CD14-positive monocyte (primary cell): ENCODE results near the gene IQUB. TPM values are rescaled to one million over a fixed set of nuclear protein-coding genes. Genes with fewer than 3 reads are reported as not detected.
"Not testable (repeated sequence)": the region's sequence is repeated elsewhere in the genome, so short reads cannot be mapped to it uniquely, and the experiment has no call there.

ENCODE experiments used
- DNase-seq, 3 donors: peaks; one replicate each; pipeline ENCODE4 v3.0.0-alpha.2; 2011 to 2022
- H2AFZ ChIP-seq: 2 replicates; pipeline ENCODE4 v1.6.0; 2012; ENCODE audit warnings: mild to moderate bottlenecking, low read depth, low read length, inconsistent platforms; ENCODE audit not compliant: insufficient read depth, poor library complexity, severe bottlenecking
- H3K27ac ChIP-seq, 2 donors: 1 replicate in 1 of 2; 2 replicates in 1 of 2; pipeline ENCODE4 v1.5.1; 2012 to 2013; ENCODE audit warnings: low read length in 2 of 2, control low read depth in 1 of 2, inconsistent platforms in 1 of 2, low read depth in 1 of 2, mild to moderate bottlenecking in 1 of 2
- H3K27me3 ChIP-seq, 2 donors: one replicate each; pipeline versions ENCODE4 v1.6.0 to v1.6.1; 2011 to 2013; ENCODE audit warnings: low read length in 2 of 2; ENCODE audit not compliant: control insufficient read depth in 2 of 2, insufficient read depth in 2 of 2
- H3K36me3 ChIP-seq, 2 donors: replicated peaks in 1 of 2; 1 replicate in 1 of 2; 2 replicates in 1 of 2; pipeline versions ENCODE4 v1.5.1 to v1.6.1; 2012 to 2013; ENCODE audit warnings: low read length in 2 of 2, control low read depth in 1 of 2, inconsistent platforms in 1 of 2, mild to moderate bottlenecking in 1 of 2; ENCODE audit not compliant: insufficient read depth in 2 of 2, control insufficient read depth in 1 of 2
- H3K4me1 ChIP-seq, 2 donors: 1 replicate in 1 of 2; 2 replicates in 1 of 2; pipeline versions ENCODE4 v1.5.1 to v1.6.1; 2012 to 2013; ENCODE audit warnings: low read length in 2 of 2, control low read depth in 1 of 2, inconsistent platforms in 1 of 2, mild to moderate bottlenecking in 1 of 2, moderate library complexity in 1 of 2; ENCODE audit not compliant: insufficient read depth in 2 of 2, control insufficient read depth in 1 of 2
- H3K4me2 ChIP-seq: replicated peaks from 2 replicates; pipeline ENCODE3; 2012; ENCODE audit warnings: low read length, moderate library complexity, mild to moderate bottlenecking; ENCODE audit not compliant: poor library complexity, severe bottlenecking; ENCODE audit errors: extremely low read depth
- H3K4me3 ChIP-seq, 3 experiments: fragments of 200-600 bp in 1 of 3; sonication (generic) in 1 of 3; replicated peaks in 1 of 3; 1 replicate in 2 of 3; 2 replicates in 1 of 3; pipeline ENCODE4 v1.5.1; 2011 to 2013; ENCODE audit warnings: low read length in 3 of 3, mild to moderate bottlenecking in 3 of 3, control low read depth in 2 of 3, low read depth in 2 of 3, inconsistent platforms in 1 of 3, moderate library complexity in 1 of 3
- H3K79me2 ChIP-seq: 2 replicates; pipeline ENCODE4 v1.6.0; 2012; ENCODE audit warnings: mild to moderate bottlenecking, control low read depth, inconsistent platforms, low read length, moderate library complexity; ENCODE audit not compliant: insufficient read depth
- H3K9ac ChIP-seq: 2 replicates; pipeline ENCODE4 v1.6.0; 2017; ENCODE audit warnings: low read length, mild to moderate bottlenecking; ENCODE audit not compliant: insufficient read depth, poor library complexity, severe bottlenecking
- H3K9me3 ChIP-seq, 2 donors: replicated peaks in 1 of 2; 1 replicate in 1 of 2; 2 replicates in 1 of 2; pipeline versions ENCODE4 v1.5.1 to v1.6.1; 2012 to 2013; ENCODE audit warnings: low read length in 2 of 2, control low read depth in 1 of 2; ENCODE audit not compliant: control insufficient read depth in 1 of 2, insufficient read depth in 1 of 2
- H4K20me1 ChIP-seq: 2 replicates; pipeline ENCODE4 v1.6.0; 2012; ENCODE audit warnings: mild to moderate bottlenecking, low read length, control low read depth, moderate library complexity; ENCODE audit not compliant: insufficient read depth
- H3K27ac Mint-ChIP-seq, 7 donors: one replicate each; pipeline ENCODE4 v1.8.0; 2020; ENCODE audit warnings: mild to moderate bottlenecking in 7 of 7, mixed read lengths in 7 of 7, moderate library complexity in 6 of 7, inconsistent platforms in 2 of 7
- H3K27me3 Mint-ChIP-seq, 3 donors: one replicate each; pipeline ENCODE4 v1.8.0; 2021 to 2022; ENCODE audit warnings: low read depth in 3 of 3, mild to moderate bottlenecking in 3 of 3, mixed read lengths in 3 of 3, moderate library complexity in 3 of 3, inconsistent platforms in 1 of 3
- H3K36me3 Mint-ChIP-seq, 2 donors: one replicate each; pipeline ENCODE4 v1.8.0; 2020; ENCODE audit warnings: mixed read lengths in 2 of 2, inconsistent platforms in 1 of 2, mild to moderate bottlenecking in 1 of 2
- H3K4me1 Mint-ChIP-seq: one replicate; pipeline ENCODE4 v1.8.0; 2020; ENCODE audit warnings: mild to moderate bottlenecking, mixed read lengths
- H3K4me3 Mint-ChIP-seq, 2 donors: one replicate each; pipeline ENCODE4 v1.8.0; 2020; ENCODE audit warnings: mild to moderate bottlenecking in 2 of 2, mixed read lengths in 2 of 2, moderate library complexity in 1 of 2
- H3K9me3 Mint-ChIP-seq, 7 donors: one replicate each; pipeline ENCODE4 v1.8.0; 2020 to 2022; ENCODE audit warnings: mixed read lengths in 7 of 7, mild to moderate bottlenecking in 6 of 7, moderate library complexity in 6 of 7, inconsistent platforms in 2 of 7
- WGBS: methylation state at CpG from one replicate; pipeline ENCODE4 v1.1.5; 2013; ENCODE audit warnings: missing lambda C conversion rate; ENCODE audit not compliant: insufficient coverage; 5-methylcytosine and 5-hydroxymethylcytosine counted together
- intact Hi-C, 2 donors: fragments of 100-400 bp; cut with micrococcal nuclease; formaldehyde crosslinking; loops; one replicate each; pipeline versions ENCODE4 v1.15.0 to v1.15.1; 2023
- polyA plus RNA-seq, 3 donors: library from polyadenylated mRNA; depleted of rRNA in 1 of 3; unstranded in 2 of 3; stranded (reverse) in 1 of 3; fragments of 300-500 nt in 2 of 3; fragments of >200 nt in 1 of 3; fragmentation: Illumina TruSeq in 2 of 3; gene quantifications; 1 replicate in 2 of 3; 2 replicates in 1 of 3; pipeline ENCODE4 v1.2.3, GENCODE V29; 2012 to 2021
- TF ChIP-seq, protein P1 (sequence below): fragments of 200-600 bp; IDR thresholded peaks from one replicate; pipeline ENCODE4 v1.8.0; 2022; ENCODE audit warnings: antibody characterized with exemption, mild to moderate bottlenecking

The IQUB gene
- polyA plus RNA-seq, 3 donors = 0.07 TPM; not detected in 2

DNA sequence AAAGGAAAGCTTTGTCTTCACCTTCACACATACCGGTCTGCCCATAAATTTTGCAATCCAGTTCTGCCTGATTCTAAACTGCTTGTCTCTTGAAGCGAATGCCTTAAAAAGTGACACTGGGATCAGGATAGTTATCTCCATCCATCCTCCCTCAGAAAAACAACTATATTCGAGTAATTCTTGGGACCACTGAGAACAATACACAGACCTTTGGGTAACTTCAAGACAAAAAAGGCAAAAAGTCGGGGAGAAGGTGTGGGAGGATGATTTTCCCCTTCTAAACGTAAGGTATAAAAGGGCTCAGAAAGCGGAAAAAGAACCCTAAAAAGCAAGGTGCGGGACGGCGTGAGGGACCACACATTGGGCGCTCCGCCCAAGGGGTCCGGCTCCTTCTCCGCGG is 2.1 kb downstream of the IQUB start:
- peaks cover 10 to 18% of the 10 kb centered on the region in 2 donors for H3K4me1 ChIP-seq
- H3K9me3 Mint-ChIP-seq, H3K9ac ChIP-seq, H3K27ac ChIP-seq, H3K4me2 ChIP-seq, DNase-seq, H4K20me1 ChIP-seq, H3K9me3 ChIP-seq, H3K36me3 Mint-ChIP-seq, H3K36me3 ChIP-seq, H3K27ac Mint-ChIP-seq, H2AFZ ChIP-seq, H3K4me3 ChIP-seq, intact Hi-C loops, H3K79me2 ChIP-seq: not testable (repeated sequence)
- Mint-ChIP-seq H3K4me1 (peaks cover 20% of the 10 kb centered on the region), H3K4me3 (peak overlapping the region in 1 of 2 donors; percentile 75), H3K27me3 (peaks cover 37 to 45% (median 43%) of the 10 kb centered on the region in 3 donors)
- peaks cover 21 to 39% of the 10 kb centered on the region in 2 donors for H3K27me3 ChIP-seq
- 71% methylated on average over 1 of the region's 14 CpGs for WGBS

DNA sequence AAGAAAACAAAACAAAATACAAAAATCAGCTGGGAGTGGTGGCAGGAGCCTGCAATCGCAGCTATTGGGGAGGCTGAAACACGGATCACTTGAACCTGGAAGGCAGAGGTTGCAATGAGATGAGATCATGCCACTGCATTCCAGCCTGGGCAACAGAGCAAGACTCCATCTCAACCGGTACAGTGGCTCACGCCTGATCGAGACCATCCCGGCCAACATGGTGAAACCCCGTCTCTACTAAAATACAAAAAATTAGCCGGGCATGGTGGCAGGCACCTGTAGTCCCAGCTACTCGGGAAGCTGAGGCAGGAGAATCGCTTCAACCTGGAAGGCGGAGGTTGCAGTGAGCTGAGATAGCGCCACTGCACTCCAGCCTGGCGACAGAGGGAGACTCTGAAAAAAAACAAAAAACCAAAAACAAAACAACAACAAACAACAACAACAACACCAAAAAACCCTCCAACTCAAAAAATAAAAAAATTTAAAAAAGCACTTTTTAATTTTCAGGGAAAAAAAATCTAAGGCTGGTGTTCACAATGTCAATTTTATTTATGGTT is 4.3 kb downstream of the IQUB start:
- H3K9ac ChIP-seq, DNase-seq, H3K4me3 ChIP-seq, H3K9me3 Mint-ChIP-seq, H3K79me2 ChIP-seq, H3K36me3 Mint-ChIP-seq, H3K4me2 ChIP-seq, H2AFZ ChIP-seq, H3K9me3 ChIP-seq, intact Hi-C loops, H3K4me3 Mint-ChIP-seq, H4K20me1 ChIP-seq, H3K36me3 ChIP-seq, H3K27ac Mint-ChIP-seq, H3K27ac ChIP-seq: not testable (repeated sequence)
- H3K27me3 ChIP-seq = peaks cover 21 to 39% of the 10 kb centered on the region in 2 donors
- peaks cover 8 to 12% of the 10 kb centered on the region in 2 donors for H3K4me1 ChIP-seq
- Mint-ChIP-seq H3K4me1 (peaks cover 15% of the 10 kb centered on the region), H3K27me3 (peaks cover 37 to 45% (median 43%) of the 10 kb centered on the region in 3 donors)
- 88% methylated on average over 3 of the region's 13 CpGs for WGBS

DNA sequence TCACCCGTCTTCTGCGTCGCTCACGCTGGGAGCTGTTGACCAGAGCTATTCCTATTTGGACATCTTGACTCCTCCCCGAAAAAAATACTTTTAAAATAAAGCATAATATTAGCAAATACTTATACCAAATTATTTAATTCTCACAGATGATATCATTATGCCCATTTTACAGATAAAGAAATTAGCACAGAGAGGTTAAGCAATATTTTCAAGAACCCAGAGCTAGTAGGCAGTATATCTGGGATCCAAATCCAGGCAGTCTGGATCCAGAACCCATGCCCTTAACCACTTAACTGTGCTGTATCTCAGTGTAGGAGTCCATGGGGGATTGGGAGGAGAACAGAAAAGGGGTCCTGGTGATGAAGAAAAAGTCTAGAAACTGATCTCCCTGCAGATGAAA is 6.1 kb downstream of the IQUB start:
- DNase-seq = no peak
- intact Hi-C loops = no loop called here
- WGBS = 100% methylated on average over 1 of the region's 5 CpGs
- Histone ChIP-seq H3K27ac (no peak overlapping the region), H3K27me3 (peaks cover 12 to 28% of the 10 kb centered on the region in 2 donors), H3K4me1 (peaks cover 2 to 4% of the 10 kb centered on the region in 2 donors), H3K9ac (no peak overlapping the region), H3K36me3 (no peaks in the 10 kb centered on the region), H4K20me1 (no peaks in the 10 kb centered on the region), H3K4me2 (no peak overlapping the region), H3K4me3 (no peak overlapping the region), H2AFZ (no peak overlapping the region), H3K9me3 (no peaks in the 10 kb centered on the region), H3K79me2 (no peaks in the 10 kb centered on the region)
- peaks cover 8% of the 10 kb centered on the region for H3K4me1 Mint-ChIP-seq
- TF ChIP-seq, protein P1, sequence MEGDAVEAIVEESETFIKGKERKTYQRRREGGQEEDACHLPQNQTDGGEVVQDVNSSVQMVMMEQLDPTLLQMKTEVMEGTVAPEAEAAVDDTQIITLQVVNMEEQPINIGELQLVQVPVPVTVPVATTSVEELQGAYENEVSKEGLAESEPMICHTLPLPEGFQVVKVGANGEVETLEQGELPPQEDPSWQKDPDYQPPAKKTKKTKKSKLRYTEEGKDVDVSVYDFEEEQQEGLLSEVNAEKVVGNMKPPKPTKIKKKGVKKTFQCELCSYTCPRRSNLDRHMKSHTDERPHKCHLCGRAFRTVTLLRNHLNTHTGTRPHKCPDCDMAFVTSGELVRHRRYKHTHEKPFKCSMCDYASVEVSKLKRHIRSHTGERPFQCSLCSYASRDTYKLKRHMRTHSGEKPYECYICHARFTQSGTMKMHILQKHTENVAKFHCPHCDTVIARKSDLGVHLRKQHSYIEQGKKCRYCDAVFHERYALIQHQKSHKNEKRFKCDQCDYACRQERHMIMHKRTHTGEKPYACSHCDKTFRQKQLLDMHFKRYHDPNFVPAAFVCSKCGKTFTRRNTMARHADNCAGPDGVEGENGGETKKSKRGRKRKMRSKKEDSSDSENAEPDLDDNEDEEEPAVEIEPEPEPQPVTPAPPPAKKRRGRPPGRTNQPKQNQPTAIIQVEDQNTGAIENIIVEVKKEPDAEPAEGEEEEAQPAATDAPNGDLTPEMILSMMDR = no peak
- H3K4me3 Mint-ChIP-seq = no peak overlapping the region
- peaks cover under 1 to 2% of the 10 kb centered on the region in 2 donors for H3K36me3 Mint-ChIP-seq
- peaks cover 0 to 6% (median 0%) of the 10 kb centered on the region in 7 donors for H3K9me3 Mint-ChIP-seq
- H3K27me3 Mint-ChIP-seq = peaks cover 25 to 32% (median 31%) of the 10 kb centered on the region in 3 donors
- peak overlapping the region in 1 of 7 donors; percentile 33 for H3K27ac Mint-ChIP-seq

DNA sequence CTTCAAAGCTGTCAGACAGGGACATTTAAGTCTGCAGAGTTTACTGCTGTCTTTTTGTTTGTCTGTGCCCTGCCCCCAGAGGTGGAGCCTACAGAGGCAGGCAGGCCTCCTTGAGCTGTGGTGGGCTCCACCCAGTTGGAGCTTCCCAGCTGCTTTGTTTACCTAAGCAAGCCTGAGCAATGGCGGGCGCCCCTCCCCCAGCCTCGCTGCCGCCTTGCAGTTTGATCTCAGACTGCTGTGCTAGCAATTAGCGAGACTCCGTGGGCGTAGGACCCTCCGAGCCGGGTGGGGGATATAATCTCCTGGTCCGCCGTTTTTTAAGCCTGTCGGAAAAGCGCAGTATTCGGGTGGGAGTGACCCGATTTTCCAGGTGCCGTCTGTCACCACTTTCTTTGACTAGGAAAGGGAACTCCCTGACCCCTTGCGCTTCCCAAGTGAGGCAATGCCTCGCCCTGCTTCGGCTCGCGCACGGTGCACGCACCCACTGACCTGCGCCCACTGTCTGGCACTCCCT is 6.6 kb downstream of the IQUB start:
- H3K4me3 Mint-ChIP-seq, H4K20me1 ChIP-seq, H3K9me3 ChIP-seq, H2AFZ ChIP-seq, H3K9me3 Mint-ChIP-seq, H3K4me1 Mint-ChIP-seq, H3K36me3 ChIP-seq, H3K4me2 ChIP-seq, H3K9ac ChIP-seq, H3K27ac Mint-ChIP-seq, intact Hi-C loops, DNase-seq, H3K79me2 ChIP-seq, H3K4me1 ChIP-seq, H3K4me3 ChIP-seq, H3K36me3 Mint-ChIP-seq, H3K27ac ChIP-seq: not testable (repeated sequence)
- H3K27me3 Mint-ChIP-seq = peaks cover 21 to 28% (median 26%) of the 10 kb centered on the region in 3 donors
- peaks cover 8 to 23% of the 10 kb centered on the region in 2 donors for H3K27me3 ChIP-seq
- WGBS = no CpG with 5 or more reads among the region's 24 CpGs
